H1 (cell line): Measurements from ENCODE around the gene RFNG. TPM values are rescaled to one million over a fixed set of nuclear protein-coding genes. Genes with fewer than 3 reads are reported as not detected.

Experiments used
- CEBPB ChIP-seq: IDR thresholded peaks from 2 replicates; pipeline ENCODE4 v1.6.1; 2012; ENCODE audit warnings: low read depth, low read length
- CHD1 ChIP-seq: IDR thresholded peaks from 2 replicates; pipeline ENCODE4 v1.6.1; 2012; ENCODE audit warnings: low read depth, low read length, improper control_type of control experiment
- EGR1 ChIP-seq: IDR thresholded peaks from 2 replicates; pipeline ENCODE4 v1.6.1; 2011; ENCODE audit warnings: low read depth, low read length, borderline replicate concordance
- GABPA ChIP-seq: IDR thresholded peaks from 2 replicates; pipeline ENCODE4 v1.6.1; 2011; ENCODE audit warnings: mild to moderate bottlenecking, low read length, moderate library complexity, borderline replicate concordance; ENCODE audit not compliant: insufficient read depth
- PHF8 ChIP-seq: fragments of 200-600 bp; sonication (generic); conservative IDR thresholded peaks from 2 replicates; pipeline ENCODE4 v1.7.1; 2012; ENCODE audit warnings: low read depth, mild to moderate bottlenecking, inconsistent platforms, low read length, moderate library complexity
- POLR2A ChIP-seq, 2 experiments: IDR thresholded peaks; 1 replicate in 1 of 2; 2 replicates in 1 of 2; pipeline ENCODE4 v1.6.1; 2011; ENCODE audit warnings: low read depth in 2 of 2, low read length in 2 of 2, mild to moderate bottlenecking in 2 of 2; ENCODE audit errors: control extremely low read depth in 1 of 2
- POLR2AphosphoS5 ChIP-seq: IDR thresholded peaks from 2 replicates; pipeline ENCODE4 v1.6.1; 2011; ENCODE audit warnings: low read depth, low read length
- RBBP5 ChIP-seq: IDR thresholded peaks from 2 replicates; pipeline ENCODE4 v1.7.1; 2012; ENCODE audit warnings: low read depth, mild to moderate bottlenecking, inconsistent platforms, low read length, moderate library complexity, borderline replicate concordance
- RFX5 ChIP-seq: IDR thresholded peaks from 2 replicates; pipeline ENCODE4 v1.6.1; 2011; ENCODE audit warnings: low read depth, low read length, improper control_type of control experiment, borderline replicate concordance
- SP4 ChIP-seq: IDR thresholded peaks from 2 replicates; pipeline ENCODE4 v1.6.1; 2012; ENCODE audit warnings: low read length, inconsistent platforms
- polyA plus RNA-seq, 7 experiments: library from polyadenylated mRNA; depleted of rRNA in 3 of 7; stranded (reverse) in 5 of 7; unstranded in 2 of 7; fragments of >200 nt in 5 of 7; fragments of 200-250 nt in 2 of 7; gene quantifications; 1 replicate in 5 of 7; 2 replicates in 1 of 7; 4 replicates in 1 of 7; pipeline versions ENCODE4 v1.2.1 to v1.2.3, GENCODE V29; 2011 to 2013; ENCODE audit warnings: missing spikeins in 2 of 7, mixed read lengths in 2 of 7
- total RNA-seq: library from RNA; stranded (reverse); fragmentation: NEBNext Ultra II Directional; extraction: Animal tissue kit (Norgen Biotek cat#: 25700); gene quantifications from 2 replicates; pipeline ENCODE4 v1.2.1, GENCODE V29; 2021
- TF ChIP-seq, protein P1 (sequence below): fragments of 300-600 bp; sonication (generic); IDR thresholded peaks from 2 replicates; pipeline ENCODE4 v1.7.1; 2012; ENCODE audit warnings: low read length, moderate library complexity, mild to moderate bottlenecking, inconsistent platforms; ENCODE audit not compliant: insufficient replicate concordance

The RFNG gene
- total and polyA plus RNA-seq, 2 of the 8 experiments (the other 6 are each of a cell fraction or from before 2014, with no cell fraction given), result 26.7 to 28.4 TPM

- TF ChIP-seq, protein P1, sequence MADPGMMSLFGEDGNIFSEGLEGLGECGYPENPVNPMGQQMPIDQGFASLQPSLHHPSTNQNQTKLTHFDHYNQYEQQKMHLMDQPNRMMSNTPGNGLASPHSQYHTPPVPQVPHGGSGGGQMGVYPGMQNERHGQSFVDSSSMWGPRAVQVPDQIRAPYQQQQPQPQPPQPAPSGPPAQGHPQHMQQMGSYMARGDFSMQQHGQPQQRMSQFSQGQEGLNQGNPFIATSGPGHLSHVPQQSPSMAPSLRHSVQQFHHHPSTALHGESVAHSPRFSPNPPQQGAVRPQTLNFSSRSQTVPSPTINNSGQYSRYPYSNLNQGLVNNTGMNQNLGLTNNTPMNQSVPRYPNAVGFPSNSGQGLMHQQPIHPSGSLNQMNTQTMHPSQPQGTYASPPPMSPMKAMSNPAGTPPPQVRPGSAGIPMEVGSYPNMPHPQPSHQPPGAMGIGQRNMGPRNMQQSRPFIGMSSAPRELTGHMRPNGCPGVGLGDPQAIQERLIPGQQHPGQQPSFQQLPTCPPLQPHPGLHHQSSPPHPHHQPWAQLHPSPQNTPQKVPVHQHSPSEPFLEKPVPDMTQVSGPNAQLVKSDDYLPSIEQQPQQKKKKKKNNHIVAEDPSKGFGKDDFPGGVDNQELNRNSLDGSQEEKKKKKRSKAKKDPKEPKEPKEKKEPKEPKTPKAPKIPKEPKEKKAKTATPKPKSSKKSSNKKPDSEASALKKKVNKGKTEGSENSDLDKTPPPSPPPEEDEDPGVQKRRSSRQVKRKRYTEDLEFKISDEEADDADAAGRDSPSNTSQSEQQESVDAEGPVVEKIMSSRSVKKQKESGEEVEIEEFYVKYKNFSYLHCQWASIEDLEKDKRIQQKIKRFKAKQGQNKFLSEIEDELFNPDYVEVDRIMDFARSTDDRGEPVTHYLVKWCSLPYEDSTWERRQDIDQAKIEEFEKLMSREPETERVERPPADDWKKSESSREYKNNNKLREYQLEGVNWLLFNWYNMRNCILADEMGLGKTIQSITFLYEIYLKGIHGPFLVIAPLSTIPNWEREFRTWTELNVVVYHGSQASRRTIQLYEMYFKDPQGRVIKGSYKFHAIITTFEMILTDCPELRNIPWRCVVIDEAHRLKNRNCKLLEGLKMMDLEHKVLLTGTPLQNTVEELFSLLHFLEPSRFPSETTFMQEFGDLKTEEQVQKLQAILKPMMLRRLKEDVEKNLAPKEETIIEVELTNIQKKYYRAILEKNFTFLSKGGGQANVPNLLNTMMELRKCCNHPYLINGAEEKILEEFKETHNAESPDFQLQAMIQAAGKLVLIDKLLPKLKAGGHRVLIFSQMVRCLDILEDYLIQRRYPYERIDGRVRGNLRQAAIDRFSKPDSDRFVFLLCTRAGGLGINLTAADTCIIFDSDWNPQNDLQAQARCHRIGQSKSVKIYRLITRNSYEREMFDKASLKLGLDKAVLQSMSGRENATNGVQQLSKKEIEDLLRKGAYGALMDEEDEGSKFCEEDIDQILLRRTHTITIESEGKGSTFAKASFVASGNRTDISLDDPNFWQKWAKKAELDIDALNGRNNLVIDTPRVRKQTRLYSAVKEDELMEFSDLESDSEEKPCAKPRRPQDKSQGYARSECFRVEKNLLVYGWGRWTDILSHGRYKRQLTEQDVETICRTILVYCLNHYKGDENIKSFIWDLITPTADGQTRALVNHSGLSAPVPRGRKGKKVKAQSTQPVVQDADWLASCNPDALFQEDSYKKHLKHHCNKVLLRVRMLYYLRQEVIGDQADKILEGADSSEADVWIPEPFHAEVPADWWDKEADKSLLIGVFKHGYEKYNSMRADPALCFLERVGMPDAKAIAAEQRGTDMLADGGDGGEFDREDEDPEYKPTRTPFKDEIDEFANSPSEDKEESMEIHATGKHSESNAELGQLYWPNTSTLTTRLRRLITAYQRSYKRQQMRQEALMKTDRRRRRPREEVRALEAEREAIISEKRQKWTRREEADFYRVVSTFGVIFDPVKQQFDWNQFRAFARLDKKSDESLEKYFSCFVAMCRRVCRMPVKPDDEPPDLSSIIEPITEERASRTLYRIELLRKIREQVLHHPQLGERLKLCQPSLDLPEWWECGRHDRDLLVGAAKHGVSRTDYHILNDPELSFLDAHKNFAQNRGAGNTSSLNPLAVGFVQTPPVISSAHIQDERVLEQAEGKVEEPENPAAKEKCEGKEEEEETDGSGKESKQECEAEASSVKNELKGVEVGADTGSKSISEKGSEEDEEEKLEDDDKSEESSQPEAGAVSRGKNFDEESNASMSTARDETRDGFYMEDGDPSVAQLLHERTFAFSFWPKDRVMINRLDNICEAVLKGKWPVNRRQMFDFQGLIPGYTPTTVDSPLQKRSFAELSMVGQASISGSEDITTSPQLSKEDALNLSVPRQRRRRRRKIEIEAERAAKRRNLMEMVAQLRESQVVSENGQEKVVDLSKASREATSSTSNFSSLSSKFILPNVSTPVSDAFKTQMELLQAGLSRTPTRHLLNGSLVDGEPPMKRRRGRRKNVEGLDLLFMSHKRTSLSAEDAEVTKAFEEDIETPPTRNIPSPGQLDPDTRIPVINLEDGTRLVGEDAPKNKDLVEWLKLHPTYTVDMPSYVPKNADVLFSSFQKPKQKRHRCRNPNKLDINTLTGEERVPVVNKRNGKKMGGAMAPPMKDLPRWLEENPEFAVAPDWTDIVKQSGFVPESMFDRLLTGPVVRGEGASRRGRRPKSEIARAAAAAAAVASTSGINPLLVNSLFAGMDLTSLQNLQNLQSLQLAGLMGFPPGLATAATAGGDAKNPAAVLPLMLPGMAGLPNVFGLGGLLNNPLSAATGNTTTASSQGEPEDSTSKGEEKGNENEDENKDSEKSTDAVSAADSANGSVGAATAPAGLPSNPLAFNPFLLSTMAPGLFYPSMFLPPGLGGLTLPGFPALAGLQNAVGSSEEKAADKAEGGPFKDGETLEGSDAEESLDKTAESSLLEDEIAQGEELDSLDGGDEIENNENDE, result no peak
- TF ChIP-seq EGR1 (no peak), POLR2AphosphoS5 (peak; percentile 82; the same call in 1 of the 2 replicates), GABPA (no peak; the same call in 1 of the 2 replicates), SP4 (no peak), RBBP5 (no peak), POLR2A (IDR thresholded peaks at IDR 0.05; ENCODE audit: control extremely low read depth in 1 of 2, low read depth in 2 of 2, low read length in 2 of 2) (peak; percentile 86 to 92), CEBPB (no peak), PHF8 (peak; percentile 79), CHD1 (no peak), RFX5 (no peak)
Observed at GRCh38 chr17:82098169-82098938, 46.7 kb upstream of the RFNG start, which contains the start of gene FASN (continued).
